Loucy (cell line): Measurements from ENCODE around the gene POGLUT2.

Source experiments
- EZH2phosphoT487 ChIP-seq: fragments of 200-600 bp; IDR thresholded peaks from 2 replicates; pipeline ENCODE4 v1.6.1; 2018; ENCODE audit warnings: antibody characterized with exemption, mild to moderate bottlenecking, moderate library complexity, borderline replicate concordance
- TF ChIP-seq, protein P1 (sequence below): fragments of 200-600 bp; sonication (generic); conservative IDR thresholded peaks from 2 replicates; pipeline ENCODE4 v1.5.1; 2014; ENCODE audit warnings: mild to moderate bottlenecking, antibody characterized with exemption, low read length

DNA sequence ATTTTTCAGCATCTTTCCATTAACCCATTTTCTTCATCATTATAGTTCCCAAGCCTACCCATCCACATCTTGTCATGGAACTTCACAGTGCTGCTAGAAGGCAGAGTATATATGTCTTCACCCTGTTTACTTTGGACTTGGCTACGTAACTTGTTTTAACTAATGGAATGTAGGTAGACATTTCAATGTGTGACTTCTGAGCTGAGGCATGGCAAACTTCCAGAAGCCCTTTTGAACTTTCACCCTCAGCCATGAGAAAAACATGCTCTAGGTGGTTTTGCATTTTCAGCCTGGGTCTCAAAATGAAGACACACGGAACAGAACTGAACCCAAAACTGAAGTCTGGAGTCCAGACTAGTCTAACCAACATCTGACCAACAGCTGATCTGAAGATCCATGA lies 28.3 kb downstream of the POGLUT2 start:
- TF ChIP-seq, protein P1, sequence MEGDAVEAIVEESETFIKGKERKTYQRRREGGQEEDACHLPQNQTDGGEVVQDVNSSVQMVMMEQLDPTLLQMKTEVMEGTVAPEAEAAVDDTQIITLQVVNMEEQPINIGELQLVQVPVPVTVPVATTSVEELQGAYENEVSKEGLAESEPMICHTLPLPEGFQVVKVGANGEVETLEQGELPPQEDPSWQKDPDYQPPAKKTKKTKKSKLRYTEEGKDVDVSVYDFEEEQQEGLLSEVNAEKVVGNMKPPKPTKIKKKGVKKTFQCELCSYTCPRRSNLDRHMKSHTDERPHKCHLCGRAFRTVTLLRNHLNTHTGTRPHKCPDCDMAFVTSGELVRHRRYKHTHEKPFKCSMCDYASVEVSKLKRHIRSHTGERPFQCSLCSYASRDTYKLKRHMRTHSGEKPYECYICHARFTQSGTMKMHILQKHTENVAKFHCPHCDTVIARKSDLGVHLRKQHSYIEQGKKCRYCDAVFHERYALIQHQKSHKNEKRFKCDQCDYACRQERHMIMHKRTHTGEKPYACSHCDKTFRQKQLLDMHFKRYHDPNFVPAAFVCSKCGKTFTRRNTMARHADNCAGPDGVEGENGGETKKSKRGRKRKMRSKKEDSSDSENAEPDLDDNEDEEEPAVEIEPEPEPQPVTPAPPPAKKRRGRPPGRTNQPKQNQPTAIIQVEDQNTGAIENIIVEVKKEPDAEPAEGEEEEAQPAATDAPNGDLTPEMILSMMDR, result no peak
- TF ChIP-seq EZH2phosphoT487, result no peak
